Activated T-cell treated with anti-CD3 and anti-CD28 coated beads for 1 hour (primary cell): ENCODE results near the gene TNFSF9.
A peak's percentile ranks its signal among the peaks of the same experiment; 100 is the strongest.
"Not testable (repeated sequence)": the region's sequence is repeated elsewhere in the genome, so short reads cannot be mapped to it uniquely, and the experiment has no call there.

Source experiments
- DNase-seq: peaks from one replicate; pipeline ENCODE4 v3.0.0-alpha.2; 2020; ENCODE audit warnings: low read depth

TNFSF9 gene

GRCh38 chr19:6532244-6532999, 1.6 kb downstream of the TNFSF9 start:
- DNase-seq, result no peak

DNA sequence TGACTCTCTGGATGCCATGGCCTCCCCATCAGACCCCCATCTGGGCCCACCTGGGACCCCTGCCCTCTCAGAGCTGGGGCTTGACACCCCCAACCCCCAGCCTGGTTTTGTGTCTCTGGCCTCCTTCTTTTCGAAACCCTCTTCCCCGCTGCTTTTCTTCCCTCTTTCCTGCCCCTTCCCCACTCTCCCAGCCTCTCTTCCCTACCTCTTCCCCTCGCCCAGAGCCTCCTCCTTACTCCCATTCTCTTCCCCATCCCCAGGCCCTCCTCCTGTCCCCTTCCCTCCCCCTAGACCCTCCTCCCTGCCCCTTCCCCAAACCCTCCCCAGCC, 2.1 kb downstream of the TNFSF9 start:
- DNase-seq, result no peak

DNA sequence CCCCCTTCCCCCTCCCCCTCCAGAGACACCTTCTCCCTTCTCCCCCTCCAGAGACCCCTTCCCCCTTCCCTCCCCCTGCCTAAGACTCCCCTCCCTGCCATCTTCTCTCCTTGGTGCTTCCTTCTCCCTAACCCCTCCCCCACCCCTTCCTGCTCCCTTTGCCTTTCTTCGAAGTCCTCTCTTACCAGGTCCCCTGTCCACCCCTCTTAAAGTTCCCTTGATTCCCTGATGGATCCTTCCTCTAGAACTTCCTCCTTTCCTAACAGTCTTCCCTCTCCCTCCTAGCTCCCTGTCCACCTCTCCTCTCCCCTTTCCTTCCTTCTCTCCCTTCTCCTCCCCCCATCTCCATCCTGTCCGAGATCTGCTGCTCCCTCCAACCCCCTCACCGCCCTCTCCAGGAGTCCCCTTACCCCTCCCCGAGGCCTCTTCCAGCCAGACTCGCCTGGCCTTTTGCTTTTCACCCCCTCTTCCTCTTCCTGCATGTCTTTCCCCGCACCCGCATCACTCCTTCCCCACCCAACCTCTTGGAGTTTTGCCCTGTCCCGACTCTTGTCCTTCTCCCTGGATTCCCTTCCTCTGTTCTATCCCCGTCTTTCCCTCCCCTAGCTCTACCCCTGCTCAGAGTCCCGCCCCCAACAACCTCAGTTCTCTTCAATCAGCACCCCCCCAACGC, 3.1 kb downstream of the TNFSF9 start:
- no peak for DNase-seq

DNA sequence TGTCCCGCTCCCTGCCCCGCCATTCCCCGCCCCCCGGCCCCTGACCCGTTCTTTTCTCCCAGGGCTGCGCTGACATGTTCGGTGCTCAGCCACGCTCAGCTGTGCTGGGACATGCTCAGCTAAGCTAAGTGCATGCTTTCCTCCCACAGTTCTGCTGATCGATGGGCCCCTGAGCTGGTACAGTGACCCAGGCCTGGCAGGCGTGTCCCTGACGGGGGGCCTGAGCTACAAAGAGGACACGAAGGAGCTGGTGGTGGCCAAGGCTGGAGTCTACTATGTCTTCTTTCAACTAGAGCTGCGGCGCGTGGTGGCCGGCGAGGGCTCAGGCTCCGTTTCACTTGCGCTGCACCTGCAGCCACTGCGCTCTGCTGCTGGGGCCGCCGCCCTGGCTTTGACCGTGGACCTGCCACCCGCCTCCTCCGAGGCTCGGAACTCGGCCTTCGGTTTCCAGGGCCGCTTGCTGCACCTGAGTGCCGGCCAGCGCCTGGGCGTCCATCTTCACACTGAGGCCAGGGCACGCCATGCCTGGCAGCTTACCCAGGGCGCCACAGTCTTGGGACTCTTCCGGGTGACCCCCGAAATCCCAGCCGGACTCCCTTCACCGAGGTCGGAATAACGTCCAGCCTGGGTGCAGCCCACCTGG, 3.7 kb downstream of the TNFSF9 start:
- no peak for DNase-seq

DNA sequence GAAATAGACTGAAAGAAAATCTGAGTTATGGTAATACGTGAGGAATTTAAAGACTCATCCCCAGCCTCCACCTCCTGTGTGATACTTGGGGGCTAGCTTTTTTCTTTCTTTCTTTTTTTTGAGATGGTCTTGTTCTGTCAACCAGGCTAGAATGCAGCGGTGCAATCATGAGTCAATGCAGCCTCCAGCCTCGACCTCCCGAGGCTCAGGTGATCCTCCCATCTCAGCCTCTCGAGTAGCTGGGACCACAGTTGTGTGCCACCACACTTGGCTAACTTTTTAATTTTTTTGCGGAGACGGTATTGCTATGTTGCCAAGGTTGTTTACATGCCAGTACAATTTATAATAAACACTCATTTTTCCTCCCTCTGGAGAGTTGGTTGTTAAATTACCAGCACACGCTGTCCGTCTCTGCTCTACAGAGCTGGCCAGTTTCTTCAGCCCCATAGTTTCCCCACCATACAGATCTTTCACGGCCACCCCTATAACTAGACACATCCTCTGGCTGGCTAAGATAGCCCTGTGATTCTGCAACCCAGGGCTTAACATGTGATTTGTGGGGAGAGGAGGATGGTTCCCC, 4.8 kb downstream of the TNFSF9 start:
- no peak for DNase-seq

DNA sequence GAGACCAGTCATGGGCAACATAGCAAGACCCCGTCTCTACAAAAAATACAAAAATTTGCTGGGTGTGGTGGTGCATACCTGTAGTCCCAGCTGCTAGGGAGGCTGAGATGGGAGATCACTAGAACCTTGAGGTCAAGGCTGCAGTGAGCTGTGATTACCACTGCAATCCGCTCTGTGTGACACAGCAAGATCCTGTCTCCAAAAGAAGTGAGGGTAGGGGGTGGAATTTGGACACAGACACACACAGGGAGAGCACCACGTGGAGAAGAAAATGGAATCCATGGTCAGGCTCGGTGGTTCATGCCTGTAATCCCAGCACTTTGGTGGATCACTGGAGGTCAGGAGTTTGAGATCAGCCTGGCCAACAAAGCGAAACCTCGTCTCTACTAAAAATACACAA, 8.7 kb downstream of the TNFSF9 start:
- no peak for DNase-seq

DNA sequence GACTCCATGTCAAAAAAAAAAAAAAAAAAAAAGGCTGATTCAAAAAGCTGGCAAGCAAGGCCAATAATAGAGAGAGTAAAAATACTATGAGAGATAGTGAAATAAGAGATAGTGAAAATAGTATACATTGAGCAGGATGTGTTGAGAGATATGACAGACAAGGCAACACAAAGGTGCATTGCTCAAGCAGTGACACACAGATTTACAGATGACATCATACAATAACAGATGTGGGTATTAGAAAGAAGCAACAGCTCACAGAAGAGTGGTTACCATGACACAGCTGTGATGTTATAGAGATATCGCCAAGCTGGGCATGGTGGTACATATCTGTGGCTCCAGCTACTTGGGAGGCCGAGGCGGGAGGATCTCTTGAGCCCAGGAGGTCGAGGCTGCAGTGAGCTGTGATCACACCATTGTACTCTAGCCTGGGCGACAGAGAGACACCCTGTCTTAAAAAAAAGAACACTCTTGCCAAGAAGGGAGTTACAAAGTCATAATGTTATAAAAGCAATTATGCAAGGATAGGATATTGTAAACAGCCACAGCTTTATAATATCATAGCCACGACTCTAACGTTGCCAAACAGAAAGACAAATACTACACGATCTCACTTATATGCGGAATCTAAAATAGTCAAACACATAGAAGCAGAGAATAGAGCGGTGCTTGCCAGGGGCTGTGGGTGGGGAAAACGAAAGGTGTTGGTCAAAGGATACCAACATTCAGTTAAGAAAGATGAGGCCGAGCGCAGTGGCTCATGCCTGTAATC, 10.3 kb downstream of the TNFSF9 start:
- DNase-seq, result no peak

DNA sequence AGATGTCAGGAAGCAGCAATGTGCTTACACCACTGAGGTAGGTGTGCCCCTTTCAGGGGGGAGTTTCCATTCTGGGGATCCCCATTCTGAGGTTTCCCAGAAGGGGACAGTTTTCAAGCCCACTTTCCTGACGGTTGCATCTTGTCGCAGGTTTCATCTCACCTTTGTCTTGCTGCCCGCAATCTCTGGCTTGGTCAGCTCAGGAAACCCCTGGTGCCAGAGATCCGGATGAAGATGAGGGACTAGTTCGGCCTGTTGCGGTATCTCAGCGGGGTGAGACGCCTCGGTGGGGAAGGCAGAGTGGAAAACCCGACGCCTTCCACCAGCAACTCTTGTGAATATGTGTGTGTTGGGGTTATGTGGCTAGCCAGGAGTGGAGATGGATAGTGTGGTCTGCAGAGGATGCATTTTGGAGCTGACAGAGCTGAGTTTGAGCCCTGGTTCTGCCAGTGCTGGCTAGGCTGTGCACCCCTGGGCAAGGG, 13.1 kb downstream of the TNFSF9 start:
- DNase-seq, result no peak

- not testable (repeated sequence) for DNase-seq
Measured at GRCh38 chr19:6550679-6551078, 19.9 kb downstream of the TNFSF9 start.

GRCh38 chr19:6551091-6551490, 20.3 kb downstream of the TNFSF9 start:
- no peak for DNase-seq

- DNase-seq, result peak; percentile 48
Measured at GRCh38 chr19:6551607-6552450, 21.0 kb downstream of the TNFSF9 start.

- DNase-seq, result no peak
Measured at GRCh38 chr19:6556043-6556449, 25.2 kb downstream of the TNFSF9 start.

DNA sequence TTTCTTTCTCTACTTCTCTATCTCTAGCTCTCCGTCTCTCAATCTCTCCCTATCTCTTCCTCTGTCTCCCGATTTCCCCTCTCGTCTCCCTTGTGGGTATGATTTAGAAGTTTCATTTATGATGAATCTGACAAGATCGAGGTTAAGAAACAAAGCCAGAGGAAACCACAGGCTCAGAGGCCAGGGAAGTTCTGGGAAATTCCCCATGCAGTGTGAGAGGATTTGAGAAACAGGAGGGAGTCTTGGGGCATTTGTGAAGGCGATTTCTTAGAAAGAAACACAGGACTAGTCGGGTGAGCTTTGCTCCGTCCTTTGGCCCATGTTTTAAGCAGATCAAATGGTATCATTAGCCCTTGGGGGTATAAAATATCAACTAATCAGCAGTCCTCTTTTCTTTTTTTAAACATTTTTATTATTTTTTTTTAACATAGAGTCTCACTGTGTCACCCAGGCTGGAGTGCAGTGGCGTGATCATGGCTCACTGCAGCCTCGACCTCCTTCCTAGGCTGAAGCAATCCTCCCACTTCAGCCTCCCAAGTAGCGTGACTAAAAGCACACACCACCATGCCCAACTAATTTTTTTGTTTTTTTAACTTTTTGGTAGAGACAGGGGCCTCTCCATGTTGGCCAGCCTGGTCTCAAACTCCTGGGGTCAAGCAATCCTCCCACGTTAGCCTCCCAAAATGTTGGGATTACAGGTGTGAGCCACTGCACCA, 25.8 kb downstream of the TNFSF9 start:
- DNase-seq, result no peak

DNA sequence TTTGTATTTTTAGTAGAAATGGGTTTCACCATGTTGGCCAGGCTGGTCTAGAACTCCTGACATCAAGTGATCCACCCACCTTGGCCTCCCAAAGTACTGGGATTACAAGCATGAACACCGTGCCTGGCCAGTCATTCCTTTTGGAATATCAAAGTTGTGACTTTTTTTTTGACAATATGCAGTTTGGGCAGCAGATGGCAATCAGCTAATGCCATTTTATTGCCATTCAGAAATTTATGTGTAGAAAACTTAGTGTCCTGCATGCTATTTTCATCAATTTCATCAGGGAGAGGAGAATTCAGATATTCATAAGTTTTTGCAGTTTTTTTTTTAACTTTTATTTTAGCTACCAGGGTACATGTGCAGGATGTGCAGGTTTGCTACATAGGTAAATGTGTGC, 31.6 kb downstream of the TNFSF9 start:
- not testable (repeated sequence) for DNase-seq

DNA sequence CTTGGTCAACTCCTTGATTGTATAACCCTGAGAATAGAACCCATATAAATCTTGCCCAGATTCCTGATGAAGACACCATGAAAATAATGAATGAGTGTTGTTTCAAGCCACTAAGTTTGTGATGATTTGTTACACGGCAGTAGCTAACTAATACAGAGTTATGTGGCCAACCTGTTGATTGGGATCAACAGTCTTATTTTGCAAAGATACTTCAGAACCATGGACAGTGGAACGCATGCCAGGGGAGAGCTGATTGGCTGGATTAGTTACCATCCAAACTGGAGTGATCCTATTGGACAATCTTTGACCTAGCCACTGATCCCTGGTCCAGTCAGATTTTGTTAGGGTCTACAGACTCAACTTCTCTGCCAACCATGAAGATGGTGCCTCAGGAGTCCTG, 33.6 kb downstream of the TNFSF9 start:
- no peak for DNase-seq

- DNase-seq, result not testable (repeated sequence)
Measured at GRCh38 chr19:6566727-6567126, 35.9 kb downstream of the TNFSF9 start.

GRCh38 chr19:6568010-6568526, 37.2 kb downstream of the TNFSF9 start:
- no peak for DNase-seq

- no peak for DNase-seq
Measured at GRCh38 chr19:6568816-6569215, 38.0 kb downstream of the TNFSF9 start.

DNA sequence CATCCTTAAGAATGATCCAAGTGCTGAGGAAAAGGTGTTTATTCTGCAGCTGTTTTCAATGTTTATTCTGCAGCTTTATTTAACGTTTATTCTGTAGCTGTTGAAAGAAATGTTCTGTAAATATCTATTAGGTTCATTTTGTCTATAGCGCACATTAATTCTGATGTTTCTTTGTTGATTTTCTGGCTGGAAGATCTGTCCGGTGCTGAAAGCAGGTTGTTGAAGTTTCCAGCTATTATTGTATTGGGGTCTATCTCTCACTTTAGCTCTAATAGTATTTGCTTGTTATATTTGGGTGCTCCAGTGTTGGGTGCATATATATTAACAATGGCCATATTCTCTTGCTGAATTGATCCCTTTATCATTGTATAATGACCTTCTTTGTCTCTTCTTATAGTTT, 39.9 kb downstream of the TNFSF9 start:
- DNase-seq, result no peak

- DNase-seq, result no peak
Measured at GRCh38 chr19:6571167-6571566, 40.3 kb downstream of the TNFSF9 start.
